Mucosa of stomach (tissue), 1 donor: ENCODE measurements around the gene FAM110D.
A peak's percentile ranks its signal among the peaks of the same experiment; 100 is the strongest.

Experiments
- H3K27me3 ChIP-seq: one replicate; pipeline ENCODE4 v1.7.0; 2013; ENCODE audit warnings: mild to moderate bottlenecking, low read length; ENCODE audit not compliant: control insufficient read depth, insufficient read depth
- H3K36me3 ChIP-seq: one replicate; pipeline ENCODE4 v1.7.0; 2013; ENCODE audit warnings: low read length; ENCODE audit not compliant: control insufficient read depth, insufficient read depth
- H3K4me1 ChIP-seq: one replicate; pipeline ENCODE4 v1.7.0; 2013; ENCODE audit warnings: mild to moderate bottlenecking, low read length; ENCODE audit not compliant: control insufficient read depth, insufficient read depth
- H3K4me3 ChIP-seq: one replicate; pipeline ENCODE4 v1.7.0; 2013; ENCODE audit warnings: low read length
- H3K9ac ChIP-seq: one replicate; pipeline ENCODE4 v1.7.0; 2013; ENCODE audit warnings: mild to moderate bottlenecking, low read length, moderate library complexity
- H3K9me3 ChIP-seq: one replicate; pipeline ENCODE4 v1.7.0; 2013; ENCODE audit warnings: mild to moderate bottlenecking, low read length, moderate library complexity; ENCODE audit not compliant: control insufficient read depth
- donor health status: Pancreatic carcinoma.

FAM110D gene

GRCh38 chr1:26169669-26170471 lies 11.0 kb downstream of the FAM110D start, which contains the start of gene ZNF593:
Gene ZNF593 (plus strand): TSS chr1:26169908. CDS start chr1:26169984, 76 bp downstream.
- H3K9me3 ChIP-seq = no peaks in the 10 kb centered on the region
- peaks cover 8% of the 10 kb centered on the region for H3K27me3 ChIP-seq
- H3K9ac ChIP-seq = peak within 1 kb of the TSS; percentile 94
- no peaks in the 10 kb centered on the region for H3K36me3 ChIP-seq
- H3K4me3 ChIP-seq = peak within 1 kb of the TSS; percentile 86
- no peaks in the 10 kb centered on the region for H3K4me1 ChIP-seq

- Histone ChIP-seq H3K36me3 (no peaks in the 10 kb centered on the region), H3K4me1 (no peaks in the 10 kb centered on the region), H3K9ac (peak overlapping the region; percentile 94), H3K27me3 (peaks cover 4% of the 10 kb centered on the region), H3K4me3 (peak overlapping the region; percentile 86), H3K9me3 (no peaks in the 10 kb centered on the region)
Measured at GRCh38 chr1:26170472-26170821, 11.6 kb downstream of the FAM110D start.

GRCh38 chr1:26171084-26172072 lies 12.5 kb downstream of the FAM110D start, which contains the start of gene ZNF593OS:
Gene ZNF593OS (minus strand): TSS chr1:26171832. CDS start chr1:26171661, 171 bp downstream.
- Histone ChIP-seq H3K9ac (peak within 1 kb of the TSS; percentile 94), H3K4me3 (no peak within 1 kb of the TSS), H3K27me3 (no peaks in the 10 kb centered on the region), H3K9me3 (no peaks in the 10 kb centered on the region), H3K4me1 (no peaks in the 10 kb centered on the region), H3K36me3 (no peaks in the 10 kb centered on the region)

- no peak overlapping the region for H3K4me3 ChIP-seq
- no peaks in the 10 kb centered on the region for H3K27me3 ChIP-seq
- no peaks in the 10 kb centered on the region for H3K36me3 ChIP-seq
- H3K9me3 ChIP-seq = no peaks in the 10 kb centered on the region
- peaks cover 11% of the 10 kb centered on the region for H3K4me1 ChIP-seq
- H3K9ac ChIP-seq = no peak overlapping the region
Measured at GRCh38 chr1:26175346-26175745, 16.5 kb downstream of the FAM110D start.

GRCh38 chr1:26177182-26177684 lies 18.4 kb downstream of the FAM110D start, which contains the start of gene CNKSR1:
Gene CNKSR1 (plus strand): TSS chr1:26177491. CDS start chr1:26177548, 57 bp downstream.
- Histone ChIP-seq H3K9me3 (no peaks in the 10 kb centered on the region), H3K27me3 (no peaks in the 10 kb centered on the region), H3K9ac (peak within 1 kb of the TSS; percentile 92), H3K4me1 (peaks cover 11% of the 10 kb centered on the region), H3K36me3 (no peaks in the 10 kb centered on the region), H3K4me3 (peak within 1 kb of the TSS; percentile 77)

- H3K36me3 ChIP-seq = no peaks in the 10 kb centered on the region
- H3K9ac ChIP-seq = no peak overlapping the region
- H3K27me3 ChIP-seq = no peaks in the 10 kb centered on the region
- no peaks in the 10 kb centered on the region for H3K9me3 ChIP-seq
- no peak overlapping the region for H3K4me3 ChIP-seq
- peaks cover 11% of the 10 kb centered on the region for H3K4me1 ChIP-seq
Measured at GRCh38 chr1:26180010-26180506, 21.2 kb downstream of the FAM110D start.

- Histone ChIP-seq H3K36me3 (no peaks in the 10 kb centered on the region), H3K4me3 (no peak overlapping the region)
Measured at GRCh38 chr1:26181586-26182382, 22.9 kb downstream of the FAM110D start.

GRCh38 chr1:26182383-26182696 lies 23.5 kb downstream of the FAM110D start:
- H3K9me3 ChIP-seq = no peaks in the 10 kb centered on the region
- H3K36me3 ChIP-seq = no peaks in the 10 kb centered on the region
- no peaks in the 10 kb centered on the region for H3K27me3 ChIP-seq
- peaks cover 11% of the 10 kb centered on the region for H3K4me1 ChIP-seq
- H3K4me3 ChIP-seq = no peak overlapping the region
- no peak overlapping the region for H3K9ac ChIP-seq

More at GRCh38 chr1:26181586-26182382, 22.9 kb downstream of the FAM110D start:
- Histone ChIP-seq H3K4me1 (peaks cover 11% of the 10 kb centered on the region), H3K9me3 (no peaks in the 10 kb centered on the region), H3K9ac (no peak overlapping the region), H3K27me3 (no peaks in the 10 kb centered on the region)

GRCh38 chr1:26184086-26184485 lies 25.2 kb downstream of the FAM110D start:
- no peaks in the 10 kb centered on the region for H3K9me3 ChIP-seq
- H3K9ac ChIP-seq = no peak overlapping the region
- H3K4me3 ChIP-seq = no peak overlapping the region
- H3K4me1 ChIP-seq = no peaks in the 10 kb centered on the region
- no peaks in the 10 kb centered on the region for H3K27me3 ChIP-seq
- no peaks in the 10 kb centered on the region for H3K36me3 ChIP-seq

- H3K9ac ChIP-seq = no peak overlapping the region
- no peaks in the 10 kb centered on the region for H3K4me1 ChIP-seq
- no peaks in the 10 kb centered on the region for H3K9me3 ChIP-seq
- no peaks in the 10 kb centered on the region for H3K27me3 ChIP-seq
- H3K4me3 ChIP-seq = no peak overlapping the region
- no peaks in the 10 kb centered on the region for H3K36me3 ChIP-seq
Measured at GRCh38 chr1:26184883-26185282, 26.0 kb downstream of the FAM110D start.

GRCh38 chr1:26187882-26188281 lies 29.0 kb downstream of the FAM110D start:
- H3K4me1 ChIP-seq = no peaks in the 10 kb centered on the region
- no peak overlapping the region for H3K4me3 ChIP-seq
- no peaks in the 10 kb centered on the region for H3K36me3 ChIP-seq
- no peaks in the 10 kb centered on the region for H3K9me3 ChIP-seq
- no peak overlapping the region for H3K9ac ChIP-seq
- H3K27me3 ChIP-seq = no peaks in the 10 kb centered on the region
